Bronchial epithelial cell (primary cell): ENCODE measurements around the gene DDRGK1. TPM values are rescaled to one million over a fixed set of nuclear protein-coding genes. Genes with fewer than 3 reads are reported as not detected.

Experiments
- DNase-seq: peaks from one replicate; pipeline ENCODE4 v3.0.0-alpha.2; 2010; ENCODE audit warnings: low read depth
- FAIRE-seq: peaks from 2 replicates; lab custom pipeline; 2011; peaks lifted over from hg19 to GRCh38; lab: Jason Lieb, UNC
- H3K27me3 ChIP-seq: 2 replicates; pipeline ENCODE4 v1.5.1; 2011; ENCODE audit warnings: low read length; ENCODE audit not compliant: control insufficient read depth, insufficient read depth
- H3K36me3 ChIP-seq: 2 replicates; pipeline ENCODE4 v1.5.1; 2011; ENCODE audit warnings: low read length; ENCODE audit not compliant: control insufficient read depth, insufficient read depth
- H3K4me3 ChIP-seq: 2 replicates; pipeline ENCODE4 v1.5.1; 2011; ENCODE audit warnings: mild to moderate bottlenecking, low read depth, low read length, control low read depth
- CTCF ChIP-seq: IDR thresholded peaks from 2 replicates; pipeline ENCODE4 v1.5.1; 2011; ENCODE audit warnings: mild to moderate bottlenecking, moderate library complexity, low read length, control low read depth, inconsistent platforms; ENCODE audit not compliant: insufficient read depth, severe bottlenecking
- total RNA-seq: library from RNA; depleted of rRNA; stranded (reverse); fragments of >200 nt; gene quantifications from 2 replicates; pipeline ENCODE4 v1.2.1, GENCODE V29; 2014

DDRGK1 gene
- total RNA-seq, 1 donor from 2014 or later = 72.7 TPM

- DNase-seq = no peak
- H3K4me3 ChIP-seq = no peak overlapping the region
- no peak for FAIRE-seq
- TF ChIP-seq CTCF = no peak
- H3K27me3 ChIP-seq = no peaks in the 10 kb centered on the region
- H3K36me3 ChIP-seq = no peaks in the 10 kb centered on the region
These were observed 37.8 kb upstream of the DDRGK1 start for GRCh38 chr20:3242172-3242692.

GRCh38 chr20:3240776-3241363 is 36.4 kb upstream of the DDRGK1 start:
- FAIRE-seq (no peak), DNase-seq (no peak)
- TF ChIP-seq CTCF = no peak
- H3K27me3 ChIP-seq = no peaks in the 10 kb centered on the region
- H3K36me3 ChIP-seq = no peaks in the 10 kb centered on the region
- H3K4me3 ChIP-seq = no peak overlapping the region

DNA sequence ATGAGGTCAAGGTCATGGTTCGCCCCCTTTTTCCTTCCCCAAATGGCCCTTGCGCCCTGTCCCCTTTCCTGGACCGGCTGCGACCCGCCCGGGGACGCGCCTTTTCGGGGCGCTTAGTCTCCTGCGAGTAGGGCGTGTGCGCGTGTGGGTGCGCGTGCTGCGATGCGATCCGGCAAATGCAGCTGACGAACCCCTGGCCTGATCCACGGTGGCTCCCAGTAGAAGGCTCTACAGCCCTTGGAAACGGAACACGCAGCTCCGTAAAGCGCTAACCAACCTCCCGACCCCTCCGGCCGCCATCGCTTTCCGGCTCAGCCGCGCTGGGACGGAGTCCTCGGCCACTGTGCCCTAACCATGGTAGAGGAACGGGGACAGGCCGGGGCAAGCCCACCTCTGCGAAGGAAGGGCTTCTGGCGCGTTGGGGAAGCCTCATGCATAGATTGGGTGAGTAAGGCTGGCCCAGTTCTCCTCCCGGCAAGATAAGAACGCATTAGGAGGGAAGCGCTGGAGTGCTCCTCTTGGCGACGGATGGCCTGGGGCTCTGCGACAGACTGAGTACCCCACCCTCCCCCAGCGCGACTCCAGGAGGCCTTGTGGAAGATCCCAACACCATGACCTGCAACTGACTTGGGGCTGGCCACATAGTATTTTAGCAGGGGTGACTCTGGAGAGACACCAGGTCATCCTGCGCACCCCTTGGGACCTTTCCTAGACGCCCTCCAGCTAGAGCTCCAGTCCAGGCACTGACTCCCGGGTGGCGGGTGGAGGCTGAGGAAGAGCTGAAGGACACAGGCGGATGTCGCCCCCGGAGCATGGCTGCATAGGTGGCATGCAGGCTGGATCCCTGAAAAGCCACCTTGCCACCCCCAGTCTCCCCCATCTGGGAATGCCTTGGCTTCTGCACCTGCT is 35.6 kb upstream of the DDRGK1 start:
- no peak for TF ChIP-seq CTCF
- DNase-seq (peak; percentile 58), FAIRE-seq (no peak)
- H3K27me3 ChIP-seq = no peaks in the 10 kb centered on the region
- H3K36me3 ChIP-seq = no peaks in the 10 kb centered on the region
- peak overlapping the region; percentile 82 for H3K4me3 ChIP-seq

GRCh38 chr20:3239026-3239866 is 34.8 kb upstream of the DDRGK1 start, which contains the start of gene SLC4A11:
Gene SLC4A11, minus strand, starts transcription at chr20:3239190. Its CDS starts 53 bp downstream, at chr20:3239137.
- Histone ChIP-seq H3K36me3 (peaks cover 2% of the 10 kb centered on the region), H3K27me3 (no peaks in the 10 kb centered on the region), H3K4me3 (peak within 1 kb of the TSS; percentile 82)
- FAIRE-seq (no peak), DNase-seq (peak; percentile 80)
- no peak for TF ChIP-seq CTCF

GRCh38 chr20:3238616-3239025 is 34.1 kb upstream of the DDRGK1 start:
- peaks cover 2% of the 10 kb centered on the region for H3K36me3 ChIP-seq
- DNase-seq (peak; percentile 33), FAIRE-seq (no peak)
- no peak for TF ChIP-seq CTCF
- H3K27me3 ChIP-seq = no peaks in the 10 kb centered on the region
- H3K4me3 ChIP-seq = peak overlapping the region; percentile 82
